Mammary epithelial cell (primary cell): ENCODE results near the gene KRTAP5-1.

Source experiments
- EZH2 ChIP-seq: IDR thresholded peaks from 2 replicates; pipeline ENCODE4 v1.6.1; 2012; ENCODE audit warnings: low read length, inconsistent platforms, borderline replicate concordance
- TF ChIP-seq, protein P1 (sequence below), 2 donors: IDR thresholded peaks in 1 of 2; conservative IDR thresholded peaks in 1 of 2; 2 replicates each; pipeline ENCODE4 v1.5.1; 2011 to 2012; ENCODE audit warnings: inconsistent platforms in 2 of 2, low read length in 2 of 2, mild to moderate bottlenecking in 2 of 2, control low read depth in 1 of 2, low read depth in 1 of 2; ENCODE audit not compliant: insufficient read depth in 1 of 2; ENCODE audit errors: extremely low read depth in 1 of 2

DNA sequence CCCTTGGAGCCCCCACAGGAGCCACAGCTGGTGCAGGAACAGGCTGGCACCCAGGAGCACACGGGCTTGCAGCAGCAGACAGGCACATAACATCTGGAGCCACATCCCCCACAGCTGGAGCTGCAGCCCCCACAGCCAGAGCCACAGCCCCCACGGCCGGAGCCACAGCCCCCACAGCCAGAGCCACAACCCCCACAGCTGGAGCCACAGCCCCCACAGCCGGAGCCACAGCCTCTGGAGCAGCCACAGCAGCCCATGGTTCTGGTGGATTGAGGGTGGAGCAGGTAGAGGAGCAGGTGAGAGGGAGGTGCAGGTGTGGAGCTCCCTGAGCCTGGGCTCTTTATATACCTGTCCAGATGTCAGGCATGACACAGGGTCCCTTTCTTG, 12.9 kb upstream of the KRTAP5-1 start, which contains the start of gene KRTAP5-2:
- TF ChIP-seq, protein P1, sequence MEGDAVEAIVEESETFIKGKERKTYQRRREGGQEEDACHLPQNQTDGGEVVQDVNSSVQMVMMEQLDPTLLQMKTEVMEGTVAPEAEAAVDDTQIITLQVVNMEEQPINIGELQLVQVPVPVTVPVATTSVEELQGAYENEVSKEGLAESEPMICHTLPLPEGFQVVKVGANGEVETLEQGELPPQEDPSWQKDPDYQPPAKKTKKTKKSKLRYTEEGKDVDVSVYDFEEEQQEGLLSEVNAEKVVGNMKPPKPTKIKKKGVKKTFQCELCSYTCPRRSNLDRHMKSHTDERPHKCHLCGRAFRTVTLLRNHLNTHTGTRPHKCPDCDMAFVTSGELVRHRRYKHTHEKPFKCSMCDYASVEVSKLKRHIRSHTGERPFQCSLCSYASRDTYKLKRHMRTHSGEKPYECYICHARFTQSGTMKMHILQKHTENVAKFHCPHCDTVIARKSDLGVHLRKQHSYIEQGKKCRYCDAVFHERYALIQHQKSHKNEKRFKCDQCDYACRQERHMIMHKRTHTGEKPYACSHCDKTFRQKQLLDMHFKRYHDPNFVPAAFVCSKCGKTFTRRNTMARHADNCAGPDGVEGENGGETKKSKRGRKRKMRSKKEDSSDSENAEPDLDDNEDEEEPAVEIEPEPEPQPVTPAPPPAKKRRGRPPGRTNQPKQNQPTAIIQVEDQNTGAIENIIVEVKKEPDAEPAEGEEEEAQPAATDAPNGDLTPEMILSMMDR (conservative IDR thresholded peaks at IDR 0.05 in 1 of 2, IDR thresholded peaks at IDR 0.05 in 1 of 2; ENCODE audit: extremely low read depth in 1 of 2, insufficient read depth in 1 of 2, low read depth in 1 of 2, low read length in 2 of 2): no peak
- TF ChIP-seq EZH2: no peak
